Right lung (tissue), 5 donors: ENCODE measurements around the gene RTN4R. TPM values are rescaled to one million over a fixed set of nuclear protein-coding genes. Genes with fewer than 3 reads are reported as not detected.

Experiments
- DNase-seq, 2 donors: peaks; one replicate each; pipeline ENCODE4 v3.0.0-alpha.2; 2013
- polyA plus RNA-seq, 5 donors: library from polyadenylated mRNA; unstranded; fragments of 120-200 nt; gene quantifications; one replicate each; pipeline versions ENCODE4 v1.2.1 to v1.2.3, GENCODE V29; 2013; ENCODE audit warnings: inconsistent platforms in 1 of 5, low replicate concordance in 1 of 5; ENCODE audit not compliant: insufficient read length in 5 of 5, insufficient read depth in 1 of 5

Gene RTN4R
- polyA plus RNA-seq, 5 donors = 4.2 to 11.9 (median 4.9) TPM

DNA sequence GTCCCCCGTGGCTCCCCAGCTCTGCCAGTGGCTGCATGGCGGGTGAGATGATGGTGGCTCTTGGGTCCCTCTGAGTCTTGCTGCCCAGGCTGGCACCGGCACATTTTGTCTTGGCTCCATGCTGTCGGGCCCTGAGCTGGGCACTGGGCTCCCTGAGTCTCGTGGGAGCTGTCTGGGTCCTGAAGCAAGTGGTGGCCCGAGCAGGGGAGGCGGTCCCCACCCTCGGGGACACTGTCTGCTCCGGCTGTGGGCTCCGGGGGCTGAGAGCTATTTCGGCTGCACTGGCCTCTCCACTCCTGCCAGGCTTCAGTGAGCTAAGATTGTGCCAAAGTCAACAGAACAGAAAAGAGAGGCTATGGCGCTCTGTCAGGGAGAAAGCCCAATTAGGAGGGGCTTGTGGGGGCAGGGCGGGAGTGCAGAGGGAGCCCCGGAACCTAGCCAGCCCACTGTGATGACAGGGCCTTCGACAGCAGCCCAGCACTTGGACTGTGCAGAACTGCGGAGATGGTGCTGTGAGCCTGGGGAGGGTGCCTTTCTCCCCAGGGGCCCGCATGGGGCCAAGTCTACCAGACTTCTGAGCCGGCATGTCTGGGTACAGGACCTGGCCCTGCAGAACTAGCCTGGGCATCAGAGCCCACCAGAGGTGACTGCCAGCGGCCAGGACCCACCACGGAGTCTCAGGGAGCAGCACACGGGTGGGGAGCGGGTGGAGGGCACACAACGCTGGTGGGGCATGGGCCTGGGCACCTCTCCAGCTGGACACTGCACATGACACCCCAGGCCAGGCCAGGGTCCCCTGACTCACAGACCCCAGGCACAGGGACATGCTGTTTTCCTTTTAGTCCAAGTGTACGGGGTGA is 38.0 kb downstream of the RTN4R start:
- DNase-seq = peak in 1 of 2 donors; percentile 48

GRCh38 chr22:20228939-20229272 is 39.2 kb downstream of the RTN4R start:
- no peak for DNase-seq

DNA sequence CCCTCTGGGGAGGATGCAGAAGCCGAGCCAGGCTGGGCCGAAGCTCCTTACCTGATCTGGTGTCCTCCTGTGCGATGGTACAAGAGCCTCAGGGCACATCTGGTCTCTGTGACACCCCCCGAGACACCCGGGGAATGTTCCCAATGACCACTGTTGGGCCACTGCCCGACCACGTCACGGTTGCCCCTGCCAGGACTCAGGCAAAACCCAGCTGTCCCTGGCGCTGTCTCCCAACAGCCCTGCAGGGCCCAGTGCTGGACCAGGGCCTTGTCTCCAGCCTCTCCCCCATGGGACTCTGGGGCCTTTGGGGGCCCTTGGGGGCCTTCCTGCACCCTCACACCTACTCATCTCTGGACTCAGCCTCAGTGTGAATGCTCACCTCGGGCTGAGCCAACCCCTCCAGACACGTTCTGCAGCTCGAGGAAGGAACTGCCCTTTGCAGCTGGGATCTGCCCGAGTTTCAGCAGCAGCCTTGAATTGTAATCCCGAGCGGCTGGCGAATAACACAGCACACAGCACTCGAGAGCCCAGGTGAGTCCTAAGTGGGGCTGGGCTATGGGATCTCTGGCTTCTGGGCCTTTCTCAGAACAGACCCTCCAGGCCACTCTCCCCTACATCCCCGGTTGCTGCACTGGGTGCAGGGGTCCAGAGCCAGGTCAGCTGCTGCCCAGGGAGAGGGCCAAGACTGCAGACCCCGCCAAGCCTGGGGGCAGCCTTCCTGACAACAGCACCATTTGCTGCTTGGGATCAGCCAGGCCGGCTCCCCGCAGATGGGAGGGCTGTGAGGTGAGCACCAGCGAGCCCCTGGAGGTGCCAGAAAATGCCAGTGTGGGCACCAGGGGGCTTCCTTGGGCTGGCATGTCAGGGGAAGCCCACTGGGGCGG is 39.8 kb downstream of the RTN4R start:
- DNase-seq = no peak

GRCh38 chr22:20227363-20227762 is 40.8 kb downstream of the RTN4R start:
- no peak for DNase-seq

DNA sequence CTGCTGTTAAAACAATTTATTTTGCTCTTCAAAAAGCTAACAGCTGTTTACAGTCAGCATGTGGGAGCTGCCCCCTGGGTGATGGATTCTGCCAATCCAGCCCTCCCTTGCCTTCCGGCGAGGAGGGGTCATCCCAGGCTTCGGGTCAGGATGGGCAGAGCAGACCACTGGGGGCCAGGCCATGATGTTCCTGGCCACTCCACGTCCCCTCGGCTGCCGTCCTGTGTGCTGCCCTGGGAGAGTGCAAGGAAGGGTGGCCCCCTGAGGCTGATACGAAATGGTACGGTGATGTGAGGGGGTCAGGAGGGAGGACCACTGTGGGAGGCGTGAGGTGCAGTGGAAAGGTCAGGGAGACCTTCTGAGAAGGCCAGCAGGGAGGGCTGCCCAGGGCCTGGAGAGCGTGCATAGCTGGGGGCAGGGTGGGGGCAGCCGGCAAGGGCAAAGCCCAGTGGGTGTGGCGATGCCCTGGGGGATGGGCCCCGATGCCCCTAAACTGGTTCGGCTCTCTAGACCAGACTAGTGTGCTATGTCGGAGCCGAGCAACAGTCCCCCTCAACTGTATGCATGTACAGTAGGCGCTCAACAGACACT is 41.3 kb downstream of the RTN4R start:
- DNase-seq = no peak

DNA sequence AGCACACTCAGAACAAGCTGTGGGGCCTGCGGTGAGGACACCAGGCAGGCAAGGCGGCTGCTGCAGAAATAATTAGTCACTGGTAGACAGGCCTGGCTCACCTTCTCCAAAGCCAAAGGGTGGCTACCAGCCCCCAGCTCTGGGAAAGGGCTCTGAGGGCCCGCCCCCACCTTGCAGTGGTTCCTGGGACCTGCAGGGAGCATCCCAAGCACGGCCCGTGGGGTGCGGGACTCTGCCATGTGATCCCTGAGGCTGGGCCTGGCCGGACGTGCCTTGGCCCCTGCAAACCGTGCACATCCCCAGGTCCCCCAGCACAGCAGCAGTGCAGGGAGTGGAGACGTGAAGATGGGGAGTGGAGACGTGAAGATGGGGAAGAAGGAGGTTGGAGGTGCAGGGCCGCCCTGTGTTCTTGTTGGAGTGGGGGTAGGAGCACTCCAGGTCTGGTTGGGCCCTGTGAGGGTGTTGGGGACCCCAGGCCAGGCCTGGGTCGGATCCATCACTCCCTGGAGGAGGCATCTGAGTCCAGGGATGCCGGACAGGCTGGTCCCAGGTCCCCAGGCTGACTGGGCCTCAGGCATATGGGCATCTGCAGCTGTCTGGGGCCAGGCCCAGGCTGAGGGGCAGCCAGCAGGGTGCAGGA is 41.9 kb downstream of the RTN4R start:
- no peak for DNase-seq

GRCh38 chr22:20225693-20225966 is 42.5 kb downstream of the RTN4R start:
- no peak for DNase-seq

GRCh38 chr22:20224917-20225692 is 43.0 kb downstream of the RTN4R start:
- no peak for DNase-seq

DNA sequence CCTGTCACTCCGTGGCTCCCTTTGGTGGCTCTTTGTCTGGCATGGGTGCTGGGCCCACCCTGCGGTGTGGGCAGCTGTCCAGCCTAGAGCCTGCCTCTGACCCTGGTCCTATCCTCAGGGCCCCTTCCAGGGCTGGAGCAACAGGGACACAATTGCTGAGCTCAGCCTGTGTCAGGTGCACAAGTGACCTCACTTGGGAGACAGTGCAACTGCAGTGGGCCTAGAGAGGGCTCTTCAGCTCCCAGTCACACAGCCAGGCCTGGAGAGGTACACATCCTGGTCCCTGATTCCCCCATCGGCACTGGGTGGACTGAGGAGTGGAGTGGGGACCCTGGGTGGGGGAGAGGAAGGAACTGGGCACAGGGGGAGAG is 43.9 kb downstream of the RTN4R start:
- no peak for DNase-seq

DNA sequence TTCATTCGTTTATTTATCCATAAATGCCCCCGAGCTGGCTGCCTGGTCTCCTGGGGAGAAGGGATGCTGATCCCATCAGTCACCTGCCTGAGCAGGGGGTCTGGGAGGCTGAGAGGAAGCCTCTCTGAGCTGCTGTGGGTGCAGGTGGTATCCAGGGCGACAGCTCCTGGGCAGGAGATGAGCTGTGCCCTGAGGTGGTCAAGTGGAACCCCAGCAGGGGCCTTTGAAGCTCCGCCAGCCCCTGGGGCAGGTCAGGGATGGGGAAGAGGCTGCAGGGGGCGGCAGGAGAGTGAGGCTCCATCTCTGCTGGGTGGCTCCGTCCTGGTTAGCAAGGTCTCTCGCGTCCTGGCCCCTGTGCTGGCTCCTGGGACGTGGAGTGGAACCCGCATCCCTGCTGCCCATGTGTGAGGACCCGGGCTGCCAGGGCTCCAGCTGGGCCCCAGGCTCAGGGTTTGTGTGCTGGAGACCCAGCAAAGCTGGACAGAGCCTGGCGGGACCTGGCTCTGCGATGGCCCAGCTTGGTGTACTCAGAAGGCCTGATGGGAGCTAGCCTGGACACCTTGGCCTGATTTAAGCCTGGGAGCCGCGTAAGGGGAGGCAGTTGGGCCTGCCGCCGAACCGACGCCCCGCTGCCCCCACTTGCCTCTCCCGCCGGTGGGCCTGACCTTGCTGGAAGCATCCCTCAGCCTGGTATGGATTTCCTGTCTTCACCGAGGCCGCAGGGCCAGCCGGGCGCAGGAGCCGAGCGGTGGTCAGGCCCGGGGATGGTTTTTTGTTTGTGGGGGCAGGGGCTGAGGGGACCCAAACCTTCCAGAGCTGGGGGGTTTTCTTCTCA is 44.5 kb downstream of the RTN4R start:
- no peak for DNase-seq

GRCh38 chr22:20222764-20223420 is 45.2 kb downstream of the RTN4R start:
- no peak for DNase-seq

GRCh38 chr22:20221421-20222340 is 46.4 kb downstream of the RTN4R start:
- DNase-seq = no peak

DNA sequence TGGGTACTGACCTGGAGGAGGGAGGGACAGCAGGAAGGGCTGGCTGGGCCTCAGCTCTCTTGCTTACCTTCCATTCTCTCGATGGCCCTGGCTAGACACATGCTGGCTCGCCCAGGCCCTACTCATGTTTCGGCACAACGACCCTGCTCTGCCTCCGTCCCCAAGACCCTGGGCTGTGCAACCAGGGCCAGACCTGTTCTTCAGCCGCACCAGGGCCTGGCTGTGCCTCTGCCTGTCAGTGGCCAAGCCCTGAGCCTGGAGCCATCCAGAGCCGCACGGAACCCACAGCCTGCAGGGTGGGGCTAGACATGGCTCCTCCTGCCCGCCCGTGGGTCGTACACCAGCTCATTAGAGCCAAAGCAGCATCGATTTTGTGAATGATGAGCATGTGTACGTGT is 47.5 kb downstream of the RTN4R start:
- no peak for DNase-seq

DNA sequence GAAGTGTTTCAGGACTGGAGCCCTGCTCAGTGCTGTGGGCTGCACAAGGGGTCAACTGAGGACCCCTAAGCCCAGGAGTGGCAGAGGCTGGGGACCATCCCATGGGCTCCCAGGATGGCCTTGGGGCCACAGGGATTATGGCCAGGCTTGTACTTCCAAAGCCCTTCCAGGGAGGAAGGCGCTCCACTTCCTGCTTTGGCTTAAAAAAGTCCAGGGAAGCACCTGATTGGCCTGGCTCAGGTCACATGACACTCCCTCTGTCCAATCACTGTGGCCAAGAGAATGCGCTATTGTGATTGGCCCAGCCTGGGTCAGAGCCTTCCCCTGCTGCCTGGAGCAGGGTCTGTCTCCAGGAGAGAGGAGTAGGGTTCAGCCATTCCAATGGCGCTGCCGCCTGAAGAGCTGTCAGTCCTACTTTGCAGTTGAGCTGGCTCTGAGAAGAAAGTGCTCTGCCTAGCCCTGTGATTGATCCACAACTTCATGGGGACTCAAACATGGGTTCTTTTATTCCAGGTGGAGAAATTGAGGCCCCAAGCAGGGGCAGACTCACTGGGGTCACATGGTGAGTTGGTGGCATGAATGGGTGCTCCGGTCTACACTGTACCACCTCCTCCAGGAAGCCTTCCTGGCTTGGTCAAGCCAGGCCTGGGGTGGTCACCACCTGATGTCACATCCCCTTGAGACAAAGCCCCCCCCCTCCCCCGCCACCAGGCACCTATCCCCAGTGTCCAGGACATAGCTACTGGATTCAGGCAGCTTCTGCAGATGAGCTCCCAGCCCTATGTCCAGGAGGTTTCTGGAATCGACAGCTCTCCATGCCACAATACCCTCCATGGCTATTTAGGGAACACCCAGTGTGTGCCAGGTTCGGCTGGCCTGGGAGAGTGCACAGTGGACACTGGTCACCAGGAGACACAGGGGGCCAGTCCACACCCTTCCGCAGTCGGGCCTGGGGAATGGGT is 48.2 kb downstream of the RTN4R start:
- no peak for DNase-seq

DNA sequence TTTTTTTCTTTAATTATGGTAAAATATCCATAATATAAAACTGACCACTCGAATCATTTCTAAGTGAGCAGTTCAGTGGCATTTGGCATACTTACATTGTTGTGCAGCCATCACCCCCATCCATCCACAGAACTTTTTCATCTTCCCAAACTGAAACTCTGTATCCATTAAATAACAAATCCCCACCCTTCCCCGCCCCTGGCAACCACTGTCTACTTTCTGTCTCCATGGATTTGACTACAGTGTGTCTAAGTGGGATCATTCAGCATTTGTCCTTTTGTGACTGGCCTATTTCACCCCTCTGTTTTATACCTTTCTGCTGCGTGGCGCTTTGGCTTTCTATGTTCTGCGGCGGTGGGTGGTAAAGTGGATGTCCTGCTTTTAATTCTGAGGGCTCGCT is 49.1 kb downstream of the RTN4R start:
- DNase-seq = no peak

GRCh38 chr22:20218326-20218872 is 49.7 kb downstream of the RTN4R start:
- no peak for DNase-seq

DNA sequence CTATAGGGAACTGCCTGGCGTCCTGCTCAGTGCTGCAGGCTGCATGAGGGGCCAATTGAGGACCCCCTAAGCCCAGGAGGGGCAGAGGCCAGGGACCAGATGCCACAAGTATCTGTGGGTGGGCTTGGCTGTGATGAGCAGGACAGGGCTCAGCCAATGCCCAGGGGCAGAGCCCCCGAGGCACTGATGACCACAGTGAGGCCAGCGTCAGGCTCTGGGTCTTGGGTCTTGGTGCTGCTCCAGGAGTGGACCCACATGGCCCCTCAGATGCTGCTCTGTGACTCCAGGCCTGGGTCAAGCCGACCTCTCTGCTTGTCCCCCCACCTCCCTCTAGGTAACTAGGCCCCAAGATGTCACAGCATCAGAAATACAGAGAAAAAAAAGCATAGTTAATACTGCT is 50.6 kb downstream of the RTN4R start:
- DNase-seq = no peak
